Measurements from ENCODE around the gene OSBPL6.
"Not testable (repeated sequence)": the region's sequence is repeated elsewhere in the genome, so short reads cannot be mapped to it uniquely, and the experiment has no call there.

Gene OSBPL6

DNA sequence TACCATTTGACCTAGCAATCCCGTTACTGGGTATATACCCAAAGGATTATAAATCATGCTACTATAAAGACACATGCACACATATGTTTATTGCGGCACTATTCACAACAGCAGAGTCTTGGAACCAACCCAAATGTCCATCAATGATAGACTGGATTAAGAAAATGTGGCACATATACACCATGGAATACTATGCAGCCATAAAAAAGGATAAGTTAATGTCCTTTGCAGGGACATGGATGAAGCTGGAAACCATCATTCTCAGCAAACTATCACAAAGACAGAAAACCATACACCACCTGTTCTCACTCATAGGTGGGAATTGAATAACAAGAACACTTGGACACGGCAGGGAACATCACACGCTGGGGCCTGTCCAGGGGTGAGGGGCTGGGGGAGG, 163.4 kb downstream of the OSBPL6 start:
- H3K9ac ChIP-seq (ENCODE audit: low read length); H2BK120ac ChIP-seq (ENCODE audit: insufficient read depth, low read length, poor library complexity); H2BK5ac ChIP-seq (ENCODE audit: low read depth, low read length, poor library complexity); H3K27ac ChIP-seq (ENCODE audit: low read depth, low read length); H3K79me2 ChIP-seq (ENCODE audit: control insufficient read depth, insufficient read depth, low read length, poor library complexity); H3K27me3 ChIP-seq (ENCODE audit: insufficient read depth, low read length); H2AK5ac ChIP-seq (ENCODE audit: low read length); H2BK12ac ChIP-seq (ENCODE audit: low read length); H3K18ac ChIP-seq (ENCODE audit: low read length); H2AFZ ChIP-seq (ENCODE audit: insufficient read depth, low read length, poor library complexity); H4K91ac ChIP-seq (ENCODE audit: low read depth, low read length); H3K4me1 ChIP-seq (ENCODE audit: control insufficient read depth in 1 of 2, insufficient read depth in 2 of 2, low read length in 2 of 2); H3K4me2 ChIP-seq (ENCODE audit: low read length); H3K9me3 ChIP-seq (ENCODE audit: insufficient read depth, low read depth, low read length); H3K36me3 ChIP-seq (ENCODE audit: control insufficient read depth in 1 of 2, insufficient read depth in 2 of 2, low read length in 2 of 2); DNase-seq; H3K79me1 ChIP-seq (ENCODE audit: low read length); H4K12ac ChIP-seq (ENCODE audit: low read depth, low read length); H3K23ac ChIP-seq (ENCODE audit: low read length); H3K4me3 ChIP-seq (ENCODE audit: low read depth, low read length); H4K8ac ChIP-seq (ENCODE audit: low read depth, low read length); H3K4ac ChIP-seq (ENCODE audit: low read depth, low read length); H3K14ac ChIP-seq (ENCODE audit: low read length): not testable (repeated sequence)
- WGBS (ENCODE audit: extremely low coverage, insufficient coverage, insufficient read length): no CpG with 5 or more reads among the region's 4 CpGs

DNA sequence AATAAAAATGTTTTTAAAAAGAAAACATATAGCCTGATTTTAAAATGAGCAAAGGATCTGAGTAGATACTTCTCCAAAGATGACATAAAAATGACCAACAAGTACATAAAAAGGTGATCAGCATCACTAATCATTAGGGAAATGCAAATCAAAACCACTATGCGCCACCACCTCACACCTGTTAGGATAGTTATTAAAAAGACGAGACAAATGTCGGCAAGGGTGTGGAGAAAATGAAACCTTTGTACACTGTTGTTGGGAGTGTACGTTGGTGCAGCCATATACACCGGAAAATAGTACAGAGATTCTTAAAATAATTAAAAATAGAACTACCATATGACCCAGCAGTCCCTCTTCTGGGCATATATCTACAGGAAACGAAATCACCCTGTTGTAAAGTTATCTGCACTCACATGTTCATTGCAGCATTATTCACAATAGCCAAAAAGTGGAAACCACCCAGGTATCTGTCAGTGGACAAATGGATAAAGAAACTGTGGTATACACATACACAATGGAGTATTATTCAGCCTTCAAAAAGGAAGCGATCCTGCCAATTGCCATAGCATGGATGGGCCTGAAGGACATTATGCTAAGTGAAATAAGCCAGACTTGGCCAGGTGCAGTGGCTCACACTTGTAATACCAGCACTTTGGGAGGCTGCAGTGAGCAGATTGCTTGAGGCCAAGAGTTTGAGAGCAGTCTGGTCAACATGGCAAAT, 165.0 kb downstream of the OSBPL6 start:
- no peak overlapping the region for H2BK5ac ChIP-seq (ENCODE audit: low read depth, low read length, poor library complexity)
- H3K18ac ChIP-seq (ENCODE audit: low read length): no peak overlapping the region
- no peaks in the 10 kb centered on the region for H3K27me3 ChIP-seq (ENCODE audit: insufficient read depth, low read length)
- H4K12ac ChIP-seq (ENCODE audit: low read depth, low read length): no peak overlapping the region
- H3K79me1 ChIP-seq (ENCODE audit: low read length): no peaks in the 10 kb centered on the region
- H3K27ac ChIP-seq (ENCODE audit: low read depth, low read length): no peak overlapping the region
- no peaks in the 10 kb centered on the region for H3K9me3 ChIP-seq (ENCODE audit: insufficient read depth, low read depth, low read length)
- no peak overlapping the region for H3K4me2 ChIP-seq (ENCODE audit: low read length)
- no peak overlapping the region for H2BK120ac ChIP-seq (ENCODE audit: insufficient read depth, low read length, poor library complexity)
- H3K36me3 ChIP-seq (ENCODE audit: control insufficient read depth in 1 of 2, insufficient read depth in 2 of 2, low read length in 2 of 2): peaks cover 0 to 1% of the 10 kb centered on the region in 2 experiments
- no peak overlapping the region for H3K14ac ChIP-seq (ENCODE audit: low read length)
- H2AK5ac ChIP-seq (ENCODE audit: low read length): no peak overlapping the region
- no peak overlapping the region for H4K91ac ChIP-seq (ENCODE audit: low read depth, low read length)
- H3K4ac ChIP-seq (ENCODE audit: low read depth, low read length): no peak overlapping the region
- no peaks in the 10 kb centered on the region for H3K79me2 ChIP-seq (ENCODE audit: control insufficient read depth, insufficient read depth, low read length, poor library complexity)
- WGBS (ENCODE audit: extremely low coverage, insufficient coverage, insufficient read length): no CpG with 5 or more reads among the region's 7 CpGs
- no peak overlapping the region for H2BK12ac ChIP-seq (ENCODE audit: low read length)
- H3K4me3 ChIP-seq (ENCODE audit: low read depth, low read length): no peak overlapping the region
- no peak for DNase-seq
- H3K4me1 ChIP-seq (ENCODE audit: control insufficient read depth in 1 of 2, insufficient read depth in 2 of 2, low read length in 2 of 2): no peaks in the 10 kb centered on the region
- no peak overlapping the region for H3K9ac ChIP-seq (ENCODE audit: low read length)
- H4K8ac ChIP-seq (ENCODE audit: low read depth, low read length): no peak overlapping the region
- H3K23ac ChIP-seq (ENCODE audit: low read length): no peak overlapping the region
- H2AFZ ChIP-seq (ENCODE audit: insufficient read depth, low read length, poor library complexity): no peak overlapping the region

DNA sequence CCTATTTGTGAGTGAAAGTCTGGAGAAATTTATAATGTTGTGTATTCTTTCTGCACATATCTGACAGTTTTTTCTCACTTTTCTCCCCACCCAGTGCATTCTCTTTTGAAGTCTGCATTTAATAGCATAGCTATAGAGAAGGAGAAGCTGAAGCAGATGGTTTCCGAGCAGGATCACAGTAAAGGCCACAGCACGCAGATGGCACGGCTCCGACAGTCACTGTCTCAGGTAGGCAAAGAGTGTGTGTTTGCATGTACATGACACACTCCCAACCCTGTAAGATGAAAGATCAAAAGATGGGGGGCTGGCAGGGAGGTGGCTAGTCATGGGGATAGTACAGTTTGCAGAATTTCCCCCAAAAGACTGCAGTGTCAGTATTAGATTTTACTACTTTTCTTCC, 167.3 kb downstream of the OSBPL6 start:
- Histone ChIP-seq H3K4ac (ENCODE audit: low read depth, low read length) (no peak overlapping the region), H3K9me3 (ENCODE audit: insufficient read depth, low read depth, low read length) (no peaks in the 10 kb centered on the region), H2BK120ac (ENCODE audit: insufficient read depth, low read length, poor library complexity) (no peak overlapping the region), H3K79me2 (ENCODE audit: control insufficient read depth, insufficient read depth, low read length, poor library complexity) (no peaks in the 10 kb centered on the region), H2BK12ac (ENCODE audit: low read length) (no peak overlapping the region), H3K36me3 (ENCODE audit: control insufficient read depth in 1 of 2, insufficient read depth in 2 of 2, low read length in 2 of 2) (peaks cover 0 to 1% of the 10 kb centered on the region in 2 experiments), H3K4me1 (ENCODE audit: control insufficient read depth in 1 of 2, insufficient read depth in 2 of 2, low read length in 2 of 2) (no peaks in the 10 kb centered on the region), H4K12ac (ENCODE audit: low read depth, low read length) (no peak overlapping the region), H2BK5ac (ENCODE audit: low read depth, low read length, poor library complexity) (no peak overlapping the region), H3K79me1 (ENCODE audit: low read length) (no peaks in the 10 kb centered on the region), H3K18ac (ENCODE audit: low read length) (no peak overlapping the region), H3K27me3 (ENCODE audit: insufficient read depth, low read length) (no peaks in the 10 kb centered on the region), H3K27ac (ENCODE audit: low read depth, low read length) (no peak overlapping the region), H3K14ac (ENCODE audit: low read length) (no peak overlapping the region), H4K91ac (ENCODE audit: low read depth, low read length) (no peak overlapping the region), H3K4me2 (ENCODE audit: low read length) (no peak overlapping the region), H2AK5ac (ENCODE audit: low read length) (no peak overlapping the region), H3K9ac (ENCODE audit: low read length) (no peak overlapping the region), H3K4me3 (ENCODE audit: low read depth, low read length) (no peak overlapping the region), H2AFZ (ENCODE audit: insufficient read depth, low read length, poor library complexity) (no peak overlapping the region), H3K23ac (ENCODE audit: low read length) (no peak overlapping the region), H4K8ac (ENCODE audit: low read depth, low read length) (no peak overlapping the region)
- WGBS (ENCODE audit: extremely low coverage, insufficient coverage, insufficient read length): no CpG with 5 or more reads among the region's 4 CpGs
- no peak for DNase-seq

DNA sequence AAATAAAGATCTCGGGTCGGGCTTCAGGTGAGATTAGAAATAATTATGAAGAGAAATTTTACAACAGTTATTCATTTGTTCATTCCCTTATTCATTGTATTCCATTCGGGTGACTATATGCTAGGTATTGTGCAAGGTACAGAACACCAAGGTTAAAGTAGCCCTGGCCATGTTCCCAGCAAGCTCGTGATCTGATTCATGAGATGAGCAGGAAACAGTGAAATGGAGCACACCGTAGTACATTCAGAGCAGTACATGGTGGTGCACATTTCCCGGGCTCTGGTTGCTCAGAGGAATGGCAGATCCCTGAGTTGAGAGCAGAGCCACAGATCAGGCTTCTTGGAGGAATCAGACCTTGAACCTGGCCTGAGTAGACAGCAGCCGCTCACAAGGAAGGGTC, 168.9 kb downstream of the OSBPL6 start:
- Histone ChIP-seq H3K4me3 (ENCODE audit: low read depth, low read length) (no peak overlapping the region), H3K27ac (ENCODE audit: low read depth, low read length) (no peak overlapping the region)
- no CpG with 5 or more reads among the region's 7 CpGs for WGBS (ENCODE audit: extremely low coverage, insufficient coverage, insufficient read length)

More for the DNA sequence above, 168.9 kb downstream of the OSBPL6 start:
- H4K8ac ChIP-seq (ENCODE audit: low read depth, low read length): no peak overlapping the region
- peak; percentile 35 to 36 for DNase-seq
- H2AFZ ChIP-seq (ENCODE audit: insufficient read depth, low read length, poor library complexity): no peak overlapping the region
- H3K4me1 ChIP-seq (ENCODE audit: control insufficient read depth in 1 of 2, insufficient read depth in 2 of 2, low read length in 2 of 2): no peaks in the 10 kb centered on the region
- peak overlapping the region; percentile 75 for H3K23ac ChIP-seq (ENCODE audit: low read length)
- H3K79me1 ChIP-seq (ENCODE audit: low read length): no peaks in the 10 kb centered on the region
- no peaks in the 10 kb centered on the region for H3K79me2 ChIP-seq (ENCODE audit: control insufficient read depth, insufficient read depth, low read length, poor library complexity)
- H4K12ac ChIP-seq (ENCODE audit: low read depth, low read length): no peak overlapping the region
- H2BK12ac ChIP-seq (ENCODE audit: low read length): no peak overlapping the region
- H2BK120ac ChIP-seq (ENCODE audit: insufficient read depth, low read length, poor library complexity): no peak overlapping the region
- H3K4me2 ChIP-seq (ENCODE audit: low read length): no peak overlapping the region
- H3K18ac ChIP-seq (ENCODE audit: low read length): no peak overlapping the region
- no peak overlapping the region for H2AK5ac ChIP-seq (ENCODE audit: low read length)
- no peak overlapping the region for H3K9ac ChIP-seq (ENCODE audit: low read length)
- H3K27me3 ChIP-seq (ENCODE audit: insufficient read depth, low read length): no peaks in the 10 kb centered on the region
- no peak overlapping the region for H2BK5ac ChIP-seq (ENCODE audit: low read depth, low read length, poor library complexity)
- no peak overlapping the region for H4K91ac ChIP-seq (ENCODE audit: low read depth, low read length)
- H3K9me3 ChIP-seq (ENCODE audit: insufficient read depth, low read depth, low read length): no peaks in the 10 kb centered on the region
- H3K4ac ChIP-seq (ENCODE audit: low read depth, low read length): no peak overlapping the region
- H3K36me3 ChIP-seq (ENCODE audit: control insufficient read depth in 1 of 2, insufficient read depth in 2 of 2, low read length in 2 of 2): peaks cover 0 to 1% of the 10 kb centered on the region in 2 experiments
- no peak overlapping the region for H3K14ac ChIP-seq (ENCODE audit: low read length)

All from trophoblast cell (in vitro differentiated cells and primary cell).